OCI-LY3 (cell line): ENCODE results near the gene IL13RA1.

Experiments
- H2AFZ ChIP-seq: fragments of 200-600, 300-600 bp; shearing (Covaris generic); 2 replicates; pipeline ENCODE4 v1.6.0; 2014; ENCODE audit warnings: antibody characterized with exemption, low read depth, low read length
- H3K27ac ChIP-seq: fragments of 200-600, 300-600 bp; sonication (generic); 2 replicates; pipeline ENCODE4 v1.5.1; 2014; ENCODE audit warnings: mild to moderate bottlenecking, low read length, moderate library complexity, mixed read lengths
- H3K27me3 ChIP-seq: fragments of 200-600, 300-600 bp; sonication (generic); 2 replicates; pipeline ENCODE4 v1.6.1; 2014; ENCODE audit warnings: low read depth, low read length, mixed read lengths
- H3K36me3 ChIP-seq: fragments of 200-600, 300-600 bp; sonication (generic); replicated peaks from 2 replicates; pipeline ENCODE3; 2014; ENCODE audit warnings: low read depth, low read length, mixed read lengths
- H3K4me1 ChIP-seq: fragments of 300-600, 200-600 bp; sonication (generic); 2 replicates; pipeline ENCODE4 v1.6.1; 2014; ENCODE audit warnings: low read length, mixed read lengths
- H3K4me2 ChIP-seq: fragments of 200-600, 300-600 bp; sonication (generic); 2 replicates; pipeline ENCODE4 v1.6.1; 2014; ENCODE audit warnings: low read length, mixed read lengths
- H3K4me3 ChIP-seq: fragments of 300-600, 200-600 bp; sonication (generic); 2 replicates; pipeline ENCODE4 v1.5.1; 2014; ENCODE audit warnings: antibody characterized with exemption, mild to moderate bottlenecking, low read length, moderate library complexity
- H3K79me2 ChIP-seq: fragments of 300-600, 200-600 bp; shearing (Covaris generic); 2 replicates; pipeline ENCODE4 v1.6.1; 2014; ENCODE audit warnings: mild to moderate bottlenecking, low read length, mixed read lengths
- H3K9ac ChIP-seq: fragments of 300-600, 200-600 bp; shearing (Covaris generic); 2 replicates; pipeline ENCODE4 v1.6.0; 2014; ENCODE audit warnings: mild to moderate bottlenecking, low read length, moderate library complexity
- H3K9me3 ChIP-seq: fragments of 200-600, 300-600 bp; shearing (Covaris generic); 2 replicates; pipeline ENCODE4 v1.6.1; 2014; ENCODE audit warnings: low read length, mixed read lengths; ENCODE audit not compliant: insufficient read depth
- H4K20me1 ChIP-seq: fragments of 200-600, 300-600 bp; sonication (generic); 2 replicates; pipeline ENCODE4 v1.6.1; 2016; ENCODE audit warnings: low read length, mixed read lengths; ENCODE audit not compliant: insufficient read depth
- CTCF ChIP-seq: fragments of 200-600, 300-600 bp; sonication (generic); IDR thresholded peaks from 2 replicates; pipeline ENCODE4 v1.5.1; 2014; ENCODE audit warnings: antibody characterized with exemption, low read length, low read depth
- EZH2phosphoT487 ChIP-seq: fragments of 200-600 bp; shearing (Covaris generic); IDR thresholded peaks from 2 replicates; pipeline ENCODE4 v1.6.1; 2018; ENCODE audit warnings: antibody characterized with exemption, mixed run types, low read depth

The IL13RA1 gene

GRCh38 chrX:118764122-118764521 lies 36.7 kb downstream of the IL13RA1 start:
- H3K4me2 ChIP-seq: no peak overlapping the region
- H3K4me1 ChIP-seq: peaks cover 18% of the 10 kb centered on the region
- H3K27ac ChIP-seq: no peak overlapping the region
- no peaks in the 10 kb centered on the region for H3K79me2 ChIP-seq
- H3K9ac ChIP-seq: no peak overlapping the region
- no peaks in the 10 kb centered on the region for H3K36me3 ChIP-seq
- no peaks in the 10 kb centered on the region for H4K20me1 ChIP-seq
- TF ChIP-seq EZH2phosphoT487 (no peak), CTCF (no peak)
- 0 out of 2 replicates have a peak, but pooled peaks cover 4% of the 10 kb centered on the region for H3K27me3 ChIP-seq
- no peak overlapping the region for H3K4me3 ChIP-seq
- H3K9me3 ChIP-seq: no peaks in the 10 kb centered on the region
- no peak overlapping the region for H2AFZ ChIP-seq

- Histone ChIP-seq H3K9ac (no peak overlapping the region), H3K27ac (no peak overlapping the region), H4K20me1 (no peaks in the 10 kb centered on the region), H3K36me3 (no peaks in the 10 kb centered on the region), H3K4me1 (no peaks in the 10 kb centered on the region), H3K27me3 (0 out of 2 replicates have a peak, but pooled peaks cover 4% of the 10 kb centered on the region), H2AFZ (no peak overlapping the region), H3K4me2 (no peak overlapping the region), H3K79me2 (no peaks in the 10 kb centered on the region), H3K9me3 (no peaks in the 10 kb centered on the region), H3K4me3 (no peak overlapping the region)
- TF ChIP-seq CTCF (no peak), EZH2phosphoT487 (no peak)
These were observed 42.8 kb downstream of the IL13RA1 start for GRCh38 chrX:118770133-118770760.

- Histone ChIP-seq H3K27ac (no peak overlapping the region), H3K79me2 (no peaks in the 10 kb centered on the region), H3K27me3 (no peaks in the 10 kb centered on the region), H3K4me2 (no peak overlapping the region), H4K20me1 (no peaks in the 10 kb centered on the region), H3K36me3 (no peaks in the 10 kb centered on the region), H2AFZ (no peak overlapping the region), H3K4me3 (no peak overlapping the region), H3K4me1 (no peaks in the 10 kb centered on the region), H3K9me3 (no peaks in the 10 kb centered on the region), H3K9ac (no peak overlapping the region)
- no peak for TF ChIP-seq CTCF
- TF ChIP-seq EZH2phosphoT487: no peak
These were observed 44.6 kb downstream of the IL13RA1 start for GRCh38 chrX:118772051-118772450.

GRCh38 chrX:118773782-118774181 lies 46.4 kb downstream of the IL13RA1 start:
- Histone ChIP-seq H3K4me3 (no peak overlapping the region), H3K79me2 (no peaks in the 10 kb centered on the region), H3K27ac (no peak overlapping the region), H3K4me1 (no peaks in the 10 kb centered on the region), H2AFZ (no peak overlapping the region), H4K20me1 (no peaks in the 10 kb centered on the region), H3K9ac (no peak overlapping the region), H3K9me3 (no peaks in the 10 kb centered on the region), H3K36me3 (no peaks in the 10 kb centered on the region), H3K4me2 (no peak overlapping the region), H3K27me3 (no peaks in the 10 kb centered on the region)
- TF ChIP-seq CTCF (no peak), EZH2phosphoT487 (no peak)
